ENCODE results near the gene CRACR2A.

- TF ChIP-seq CTCF (IDR thresholded peaks at IDR 0.05): no peak
- TF ChIP-seq SIN3A (IDR thresholded peaks at IDR 0.05; ENCODE audit: borderline replicate concordance, insufficient read depth, low read depth, low read length): no peak
- TF ChIP-seq REST (IDR thresholded peaks at IDR 0.05; ENCODE audit: insufficient read depth in 1 of 2, low read depth in 2 of 2, low read length in 1 of 2): no peak
- no peak for TF ChIP-seq POLR2AphosphoS5 (IDR thresholded peaks at IDR 0.05; ENCODE audit: low read depth, low read length)
- TF ChIP-seq TCF7L2 (IDR thresholded peaks at IDR 0.05; ENCODE audit: low read depth, low read length): no peak
Measured at GRCh38 chr12:3789838-3790237, 36.9 kb upstream of the CRACR2A start.

All from Panc1 (cell line).